ENCODE measurements around the gene SUMF2.

DNA sequence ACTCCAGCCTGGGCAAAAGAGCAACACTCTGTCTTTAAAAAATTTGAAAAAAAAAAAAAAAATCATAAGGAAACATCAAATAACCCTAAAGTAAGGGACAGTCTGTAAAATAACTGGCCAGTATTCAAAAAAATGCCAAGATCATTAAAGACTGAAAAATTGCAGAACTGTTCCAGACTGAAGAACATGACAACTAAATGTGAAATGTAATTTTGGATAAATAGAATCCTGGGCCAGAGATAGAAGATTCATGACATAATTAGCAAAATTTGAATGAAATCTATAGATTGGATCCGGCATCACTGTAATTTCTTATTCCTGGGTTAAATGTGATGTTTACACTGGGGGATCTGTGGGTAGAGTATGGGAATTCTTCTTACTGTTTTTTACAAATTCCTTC, 15.8 kb upstream of the SUMF2 start:
- TF ChIP-seq CTCF (IDR thresholded peaks at IDR 0.05; ENCODE audit: poor library complexity, severe bottlenecking) = no peak
- no peak for TF ChIP-seq SMC3 (conservative IDR thresholded peaks at IDR 0.05; ENCODE audit: poor library complexity)
- no peak for TF ChIP-seq EP300 (conservative IDR thresholded peaks at IDR 0.05; ENCODE audit: poor library complexity, severe bottlenecking)
- no peak for TF ChIP-seq TAF1 (IDR thresholded peaks at IDR 0.05; ENCODE audit: low read depth)
- TF ChIP-seq EZH2 (IDR thresholded peaks at IDR 0.05; ENCODE audit: borderline replicate concordance, insufficient read depth, low read length, poor library complexity, severe bottlenecking) = no peak

All from neural cell (in vitro differentiated cells).